PC-9 (cell line): ENCODE data around the gene ARMH1. TPM values are rescaled to one million over a fixed set of nuclear protein-coding genes. Genes with fewer than 3 reads are reported as not detected.
"Not testable (repeated sequence)": the region's sequence is repeated elsewhere in the genome, so short reads cannot be mapped to it uniquely, and the experiment has no call there.

Experiments used
- BruUV-seq: library from RNA; stranded (reverse); fragments of 400-500 nt; replicated peaks from 2 replicates; lab custom pipeline; 2021; lab: Mats Ljungman, UMichigan
- CTCF ChIA-PET: fragments of 300-600 bp; sonication (Branson Sonifier 250); formaldehyde crosslinking; loops from one replicate; lab custom pipeline; 2022; ENCODE audit warnings: antibody characterized with exemption; lab: Charles Lee
- POLR2A ChIA-PET: fragments of 300-600 bp; sonication (Branson Sonifier 250); formaldehyde crosslinking; loops from one replicate; lab custom pipeline; 2022; ENCODE audit warnings: antibody characterized with exemption; ENCODE audit not compliant: unreplicated experiment; lab: Charles Lee
- DNase-seq, 2 experiments: peaks; one replicate each; pipeline versions ENCODE4 v3.0.0 to v3.0.0-alpha.2; 2015 to 2022; ENCODE audit warnings: mixed read lengths in 1 of 2
- H2AFZ ChIP-seq: fragments of 200-600 bp; sonication (generic); 2 replicates; pipeline ENCODE4 v1.8.1; 2017; ENCODE audit warnings: antibody characterized with exemption
- H3F3A ChIP-seq: fragments of 200-600 bp; sonication (generic); 2 replicates; pipeline ENCODE4 v1.8.1; 2017; ENCODE audit warnings: antibody characterized with exemption, mild to moderate bottlenecking, low read depth; ENCODE audit not compliant: insufficient read depth
- H3K27ac ChIP-seq: fragments of 200-600 bp; sonication (generic); 2 replicates; pipeline ENCODE4 v1.6.1; 2016; ENCODE audit warnings: mixed run types
- H3K27me3 ChIP-seq: fragments of 200-600 bp; sonication (generic); 2 replicates; pipeline ENCODE4 v1.6.1; 2016; ENCODE audit warnings: low read depth, mixed run types; ENCODE audit not compliant: insufficient read depth
- H3K36me3 ChIP-seq: fragments of 200-600 bp; sonication (generic); 2 replicates; pipeline ENCODE4 v1.6.1; 2016; ENCODE audit warnings: low read depth, mixed run types
- H3K4me1 ChIP-seq: fragments of 200-600 bp; sonication (generic); replicated peaks from 2 replicates; pipeline ENCODE4 v1.6.1; 2016; ENCODE audit warnings: mixed run types; ENCODE audit not compliant: insufficient read depth
- H3K4me2 ChIP-seq: fragments of 200-600 bp; sonication (generic); 2 replicates; pipeline ENCODE4 v1.6.1; 2017; ENCODE audit warnings: mixed run types
- H3K4me3 ChIP-seq: fragments of 200-600 bp; sonication (generic); 2 replicates; pipeline ENCODE4 v1.6.1; 2016; ENCODE audit warnings: mixed run types
- H3K79me2 ChIP-seq: fragments of 200-600 bp; sonication (generic); 2 replicates; pipeline ENCODE4 v1.6.1; 2017; ENCODE audit warnings: low read depth, mixed run types
- H3K9me2 ChIP-seq: fragments of 200-600 bp; sonication (generic); 2 replicates; pipeline ENCODE4 v1.8.1; 2017; ENCODE audit warnings: mild to moderate bottlenecking; ENCODE audit not compliant: insufficient read depth
- H3K9me3 ChIP-seq: fragments of 200-600 bp; sonication (generic); 2 replicates; pipeline ENCODE4 v1.8.1; 2016; ENCODE audit warnings: low read depth; ENCODE audit not compliant: insufficient read depth
- H4K20me1 ChIP-seq: fragments of 200-600 bp; sonication (generic); 2 replicates; pipeline ENCODE4 v1.8.1; 2017; ENCODE audit not compliant: insufficient read depth
- CTCF ChIP-seq: fragments of 200-600 bp; sonication (generic); conservative IDR thresholded peaks from 2 replicates; pipeline ENCODE4 v1.6.1; 2017; ENCODE audit warnings: mixed run types, antibody characterized with exemption, mild to moderate bottlenecking, moderate library complexity
- EZH2 ChIP-seq: fragments of 200-600 bp; sonication (generic); IDR thresholded peaks from 2 replicates; pipeline ENCODE4 v1.8.0; 2017; ENCODE audit warnings: antibody characterized with exemption, low read depth
- intact Hi-C: fragments of 100-400 bp; cut with micrococcal nuclease; formaldehyde crosslinking; loops from one replicate; pipeline ENCODE4 v1.10.0; 2022; ENCODE audit not compliant: unreplicated experiment
- total RNA-seq: library from RNA; stranded (reverse); gene quantifications from 2 replicates; pipeline ENCODE4 v1.2.3, GENCODE V29; 2021

ARMH1 gene
- total RNA-seq, 1 experiment from 2014 or later = 16.9 TPM

- H3K9me2 ChIP-seq = no peaks in the 10 kb centered on the region
- no peaks in the 10 kb centered on the region for H3K27me3 ChIP-seq
- H3K4me1 ChIP-seq = peaks cover 29% of the 10 kb centered on the region
- no peak overlapping the region for H3K4me3 ChIP-seq
- TF ChIP-seq EZH2 (no peak), CTCF (no peak)
- H4K20me1 ChIP-seq = no peaks in the 10 kb centered on the region
- peaks cover 17% of the 10 kb centered on the region for H3K79me2 ChIP-seq
- intact Hi-C loops = loop anchor here (10.0 kb wide), 2 partner anchors 69 to 849 kb away; partner anchors contain the start of genes BTBD19, DYNLT4, NASP and PLK3
- peaks cover 46% of the 10 kb centered on the region for H3F3A ChIP-seq
- CTCF ChIA-PET = no interaction called here
- DNase-seq = no peak
- no peaks in the 10 kb centered on the region for H3K36me3 ChIP-seq
- H3K4me2 ChIP-seq = no peak overlapping the region
- no peak overlapping the region for H2AFZ ChIP-seq
- no peak overlapping the region for H3K27ac ChIP-seq
- no peaks in the 10 kb centered on the region for H3K9me3 ChIP-seq
- POLR2A ChIA-PET = interaction anchor here (0.7 kb wide), 1 partner anchor 962 kb away, joined by 4 read pairs; no protein-coding TSS in a partner anchor
- BruUV-seq = no TSS peak
These were observed 61.5 kb downstream of the ARMH1 start for GRCh38 chr1:44735992-44736391.

- Histone ChIP-seq H3F3A (peaks cover 18% of the 10 kb centered on the region), H3K4me3 (peak overlapping the region; percentile 65), H3K79me2 (peaks cover 46% of the 10 kb centered on the region), H3K27ac (peak overlapping the region; percentile 79), H2AFZ (peak overlapping the region; percentile 87), H3K4me2 (peak overlapping the region; percentile 89), H3K4me1 (peaks cover 18% of the 10 kb centered on the region), H3K36me3 (peaks cover 18% of the 10 kb centered on the region)
- not testable (repeated sequence) for H4K20me1 ChIP-seq, H3K27me3 ChIP-seq, H3K9me3 ChIP-seq, DNase-seq, BruUV-seq, H3K9me2 ChIP-seq
- CTCF ChIA-PET = interaction anchor here (0.7 kb wide), 1 partner anchor 24 kb away, joined by 5 read pairs; no protein-coding TSS in a partner anchor
- intact Hi-C loops = loop anchor here (1.0 to 10.0 kb wide), 4 partner anchors 8 to 846 kb away; partner anchors contain the start of genes BTBD19, DYNLT4, NASP and PLK3
- POLR2A ChIA-PET = interaction anchor here (0.6 to 0.7 kb wide), 3 partner anchors 21 to 411 kb away, joined by 3 to 8 read pairs (median 6); no protein-coding TSS in a partner anchor
These were observed 64.4 kb downstream of the ARMH1 start for GRCh38 chr1:44738953-44739306.

DNA sequence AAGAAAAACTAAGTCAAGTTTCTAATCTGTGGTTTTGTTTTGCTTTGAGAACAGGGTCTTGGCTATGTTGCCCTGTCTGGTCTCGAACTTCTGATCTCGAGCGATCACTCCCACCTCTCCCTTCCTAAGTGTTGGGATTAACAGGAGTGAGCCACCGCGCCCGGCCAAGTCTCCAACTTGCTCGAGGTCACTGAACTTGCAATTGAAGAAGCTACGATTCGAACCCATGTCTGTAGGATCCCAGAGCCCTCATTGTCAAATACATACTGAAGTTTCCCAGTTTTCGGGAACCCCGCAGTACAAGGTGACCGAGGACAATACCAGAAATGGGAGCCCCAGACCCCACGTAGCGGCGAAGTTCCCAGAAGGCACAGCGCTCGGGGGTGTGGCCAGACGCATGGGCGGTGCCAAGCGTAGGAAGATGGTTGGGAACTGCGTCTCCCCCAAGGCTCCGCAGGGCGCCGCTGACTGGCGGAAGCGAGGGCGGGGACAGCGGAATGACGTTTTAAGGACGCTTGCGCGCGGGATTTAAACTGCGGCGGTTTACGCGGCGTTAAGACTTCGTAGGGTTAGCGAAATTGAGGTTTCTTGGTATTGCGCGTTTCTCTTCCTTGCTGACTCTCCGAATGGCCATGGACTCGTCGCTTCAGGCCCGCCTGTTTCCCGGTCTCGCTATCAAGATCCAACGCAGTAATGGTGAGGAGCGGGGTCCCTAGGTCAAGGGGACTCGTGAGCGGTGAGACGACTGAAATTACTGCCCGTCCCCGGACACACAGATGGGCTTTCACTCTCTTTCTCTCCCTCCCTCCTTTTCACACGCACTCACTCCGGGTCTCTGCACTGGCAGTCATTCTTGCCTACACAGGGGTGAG lies 65.0 kb downstream of the ARMH1 start, which contains the start of gene KIF2C:
KIF2C (plus strand) TSS at position 531 of the 872 bp plus-strand sequence; CDS start at position 627, 96 bp downstream.
- no peaks in the 10 kb centered on the region for H3K9me3 ChIP-seq
- TSS peak; percentile 84 for BruUV-seq

More for the DNA sequence above, 65.0 kb downstream of the ARMH1 start, which contains the start of gene KIF2C:
- Histone ChIP-seq H3K4me3 (peak within 1 kb of the TSS; percentile 65), H3K4me1 (peaks cover 18% of the 10 kb centered on the region), H3K79me2 (peaks cover 53% of the 10 kb centered on the region), H3K36me3 (peaks cover 18% of the 10 kb centered on the region), H4K20me1 (no peaks in the 10 kb centered on the region), H3K4me2 (peak within 1 kb of the TSS; percentile 89), H3K27me3 (no peaks in the 10 kb centered on the region), H3K27ac (peak within 1 kb of the TSS; percentile 79), H3K9me2 (no peaks in the 10 kb centered on the region), H2AFZ (peak within 1 kb of the TSS; percentile 87), H3F3A (peaks cover 13% of the 10 kb centered on the region)
- no peak for TF ChIP-seq EZH2
- 0 out of 2 replicates have a peak, but pooled peaks have one; percentile 16 for TF ChIP-seq CTCF
- DNase-seq = peak; percentile 92 to 98
- intact Hi-C loops = loop anchor here (1.0 to 10.0 kb wide), 4 partner anchors 8 to 845 kb away; partner anchors contain the start of genes BTBD19, DYNLT4, NASP and PLK3
- ChIA-PET POLR2A (interaction anchor here (0.6 to 0.7 kb wide), 5 partner anchors 21 to 601 kb away, joined by 3 to 8 read pairs (median 6); partner anchors contain the start of genes MUTYH and TOE1), CTCF (interaction anchor here (0.6 to 0.7 kb wide), 2 partner anchors 7 to 25 kb away, joined by 5 to 13 read pairs; no protein-coding TSS in a partner anchor)
